C4-2B (cell line): ENCODE measurements around the gene RDH14.

Experiments used
- H3K27ac ChIP-seq: fragments of 450-650 bp; 2 replicates; pipeline ENCODE4 v1.5.1; 2017
- ZFX ChIP-seq: fragments of 450-650 bp; IDR thresholded peaks from 2 replicates; pipeline ENCODE4 v1.6.1; 2017
- TF ChIP-seq, protein P1 (sequence below): fragments of 450-650 bp; conservative IDR thresholded peaks from 2 replicates; pipeline ENCODE4 v1.5.1; 2017; ENCODE audit warnings: mild to moderate bottlenecking

RDH14 gene

DNA sequence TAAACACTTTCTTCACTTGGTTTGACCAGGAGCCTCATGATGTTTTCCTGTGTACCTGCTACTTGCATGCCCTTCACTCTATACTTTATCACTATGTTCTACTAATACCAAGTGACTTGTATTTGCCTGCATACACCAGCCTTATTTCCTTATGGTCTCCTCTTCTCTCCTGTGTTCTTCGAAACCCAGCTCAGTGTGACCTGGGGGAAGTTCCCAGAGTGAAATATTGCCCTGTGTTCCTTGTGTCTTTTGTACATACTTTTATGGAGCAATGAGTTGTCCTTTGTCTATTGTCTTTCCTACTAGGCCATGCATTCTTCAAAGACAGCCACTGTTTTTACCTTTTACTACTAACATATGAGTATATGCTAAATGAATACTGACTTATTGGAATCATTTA is 28.3 kb upstream of the RDH14 start:
- TF ChIP-seq ZFX = no peak
- TF ChIP-seq, protein P1, sequence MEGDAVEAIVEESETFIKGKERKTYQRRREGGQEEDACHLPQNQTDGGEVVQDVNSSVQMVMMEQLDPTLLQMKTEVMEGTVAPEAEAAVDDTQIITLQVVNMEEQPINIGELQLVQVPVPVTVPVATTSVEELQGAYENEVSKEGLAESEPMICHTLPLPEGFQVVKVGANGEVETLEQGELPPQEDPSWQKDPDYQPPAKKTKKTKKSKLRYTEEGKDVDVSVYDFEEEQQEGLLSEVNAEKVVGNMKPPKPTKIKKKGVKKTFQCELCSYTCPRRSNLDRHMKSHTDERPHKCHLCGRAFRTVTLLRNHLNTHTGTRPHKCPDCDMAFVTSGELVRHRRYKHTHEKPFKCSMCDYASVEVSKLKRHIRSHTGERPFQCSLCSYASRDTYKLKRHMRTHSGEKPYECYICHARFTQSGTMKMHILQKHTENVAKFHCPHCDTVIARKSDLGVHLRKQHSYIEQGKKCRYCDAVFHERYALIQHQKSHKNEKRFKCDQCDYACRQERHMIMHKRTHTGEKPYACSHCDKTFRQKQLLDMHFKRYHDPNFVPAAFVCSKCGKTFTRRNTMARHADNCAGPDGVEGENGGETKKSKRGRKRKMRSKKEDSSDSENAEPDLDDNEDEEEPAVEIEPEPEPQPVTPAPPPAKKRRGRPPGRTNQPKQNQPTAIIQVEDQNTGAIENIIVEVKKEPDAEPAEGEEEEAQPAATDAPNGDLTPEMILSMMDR = no peak
- no peak overlapping the region for H3K27ac ChIP-seq

DNA sequence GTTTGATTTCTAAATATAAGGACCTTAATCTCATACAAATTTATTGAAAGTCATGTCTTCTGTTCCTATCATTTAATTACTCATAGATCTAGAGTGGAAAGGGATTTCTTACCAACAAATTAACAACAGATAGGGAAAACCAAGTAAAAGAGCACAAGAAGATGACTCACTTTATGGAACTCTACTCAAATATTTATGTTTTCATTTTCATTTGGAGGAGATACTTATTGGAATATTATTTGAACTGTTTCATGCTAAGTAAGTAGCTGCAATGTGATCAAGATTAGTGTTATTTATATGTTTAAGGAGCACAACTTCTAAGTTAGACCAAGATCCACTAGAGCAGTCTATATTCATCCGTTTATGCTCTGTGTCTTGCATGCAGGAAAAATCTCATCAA is 27.6 kb upstream of the RDH14 start:
- no peak for TF ChIP-seq ZFX
- TF ChIP-seq, protein P1 = no peak
- no peak overlapping the region for H3K27ac ChIP-seq

DNA sequence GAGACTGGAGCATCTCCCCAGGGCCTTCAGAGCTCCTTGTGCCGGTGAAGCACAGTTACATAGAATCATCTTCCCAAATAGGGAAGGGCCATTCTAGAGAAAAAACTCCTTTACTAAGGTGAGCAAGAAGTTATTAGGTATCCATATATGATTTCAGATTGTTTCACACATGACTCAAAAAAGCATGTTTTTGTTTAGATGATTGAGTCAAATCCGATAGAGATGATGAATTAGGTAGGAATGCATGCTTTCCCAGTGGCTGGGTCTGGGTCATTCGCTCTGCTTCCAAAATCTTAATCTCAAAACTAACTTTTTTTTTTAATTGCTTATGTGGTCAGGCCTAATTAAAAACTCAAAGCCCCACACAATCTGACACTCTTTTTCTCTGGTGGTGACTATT is 25.1 kb upstream of the RDH14 start:
- no peak overlapping the region for H3K27ac ChIP-seq
- TF ChIP-seq, protein P1 = no peak
- no peak for TF ChIP-seq ZFX

DNA sequence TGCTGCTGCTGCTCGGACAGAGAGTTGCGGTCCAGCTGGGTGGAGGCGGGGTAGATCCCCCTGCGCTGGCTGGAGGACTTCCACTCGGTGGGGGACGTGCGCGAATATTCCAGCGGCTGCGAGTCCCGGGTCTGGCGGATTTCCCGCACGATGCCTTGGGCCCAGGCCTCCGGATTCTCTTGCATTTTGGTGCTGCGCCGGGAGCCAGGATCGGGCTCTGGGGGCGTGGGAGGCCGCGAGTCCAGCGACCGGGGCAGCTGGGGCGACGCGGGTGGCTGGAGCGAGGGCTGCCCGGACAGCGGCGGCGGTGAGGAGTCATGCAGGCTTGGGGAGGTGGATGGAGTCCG is 24.1 kb upstream of the RDH14 start:
- TF ChIP-seq, protein P1 = no peak
- TF ChIP-seq ZFX = no peak
- H3K27ac ChIP-seq = no peak overlapping the region

DNA sequence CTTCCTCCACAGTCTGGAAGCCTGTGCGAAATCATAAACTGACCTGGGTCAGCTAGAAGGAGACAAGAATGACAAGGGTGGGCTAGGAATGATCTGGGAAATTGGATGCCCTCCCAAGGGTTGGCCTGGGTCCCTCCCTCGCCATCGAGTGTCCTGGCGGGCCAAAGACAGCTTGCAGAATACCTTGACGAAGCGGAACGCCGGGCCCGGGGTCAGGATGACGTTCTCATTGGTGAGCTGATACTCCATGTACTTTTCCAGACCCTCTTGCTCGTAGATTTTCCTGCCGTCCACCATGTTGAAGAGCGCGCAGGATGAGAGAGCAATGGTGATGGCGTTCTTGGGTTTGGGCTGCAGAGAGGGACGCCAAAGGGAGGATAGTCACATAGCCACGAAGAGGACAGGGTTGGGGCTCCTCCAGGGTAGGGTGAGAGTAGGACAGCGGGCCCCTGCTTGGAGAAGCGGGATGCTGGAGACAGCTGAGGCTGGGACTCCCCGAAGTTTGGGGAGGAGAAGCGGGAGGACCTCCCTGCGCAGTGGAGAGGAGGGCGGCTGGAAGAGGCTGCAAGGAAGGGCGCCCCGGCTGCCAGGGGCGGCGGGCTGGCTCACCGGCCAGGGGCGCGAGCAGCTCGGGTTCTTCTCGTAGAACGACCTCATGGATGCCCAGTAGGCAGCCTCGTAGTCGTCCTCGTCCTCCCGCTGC is 23.6 kb upstream of the RDH14 start:
- no peak for TF ChIP-seq ZFX
- TF ChIP-seq, protein P1 = no peak
- H3K27ac ChIP-seq = no peak overlapping the region

DNA sequence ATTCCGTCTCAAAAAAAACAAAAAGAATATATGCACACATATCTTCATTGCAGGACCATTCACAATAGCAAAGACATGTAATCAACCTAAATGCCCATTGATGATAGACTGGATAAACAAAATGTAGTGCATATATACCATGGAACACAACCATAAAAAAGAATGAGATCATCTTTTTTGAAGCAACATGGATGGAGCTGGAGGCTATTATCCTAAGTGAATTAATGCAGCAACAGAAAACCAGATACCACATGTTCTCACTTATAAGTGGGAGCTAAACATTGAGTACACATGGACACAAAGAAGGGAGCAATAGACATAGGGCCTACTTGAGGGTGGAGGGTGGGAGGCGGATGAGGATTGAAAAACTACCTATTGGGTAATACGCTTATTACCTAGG is 20.2 kb upstream of the RDH14 start:
- no peak overlapping the region for H3K27ac ChIP-seq
- TF ChIP-seq, protein P1 = no peak
- no peak for TF ChIP-seq ZFX

DNA sequence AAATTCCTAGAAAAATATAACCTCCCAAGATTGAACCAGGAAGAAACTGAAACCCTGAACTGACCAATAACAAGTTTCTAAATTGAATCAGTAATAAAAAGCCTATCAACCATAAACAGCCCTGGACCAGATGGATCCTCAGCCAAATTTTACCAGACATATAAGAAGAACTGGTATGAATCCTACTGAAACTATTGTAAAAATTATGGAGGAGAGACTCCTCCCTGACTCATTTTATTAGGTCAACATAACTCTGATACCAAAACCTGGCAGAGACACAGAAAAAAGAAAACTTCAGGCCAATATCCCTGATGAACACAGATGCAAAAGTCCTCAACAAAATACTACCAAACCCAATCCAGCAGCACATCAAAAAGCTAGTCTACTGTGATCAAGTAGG is 17.6 kb upstream of the RDH14 start:
- TF ChIP-seq ZFX = no peak
- TF ChIP-seq, protein P1 = no peak
- no peak overlapping the region for H3K27ac ChIP-seq
